Keratinocyte (primary cell): Measurements from ENCODE around the gene ZNF324B.

Experiments used
- EZH2 ChIP-seq: IDR thresholded peaks from one replicate; pipeline ENCODE4 v1.6.1; 2012; ENCODE audit warnings: inconsistent platforms, mild to moderate bottlenecking, low read length, moderate library complexity
- TF ChIP-seq, protein P1 (sequence below), 3 experiments: IDR thresholded peaks in 1 of 3; conservative IDR thresholded peaks in 1 of 3; optimal IDR thresholded peaks in 1 of 3; 2 replicates in 2 of 3; 3 replicates in 1 of 3; pipeline versions ENCODE3 to v1.5.1; 2011; ENCODE audit warnings: low read length in 3 of 3, mild to moderate bottlenecking in 3 of 3, moderate library complexity in 2 of 3, control low read depth in 1 of 3, inconsistent platforms in 1 of 3; ENCODE audit not compliant: insufficient read depth in 2 of 3; ENCODE audit errors: extremely low read depth in 1 of 3

DNA sequence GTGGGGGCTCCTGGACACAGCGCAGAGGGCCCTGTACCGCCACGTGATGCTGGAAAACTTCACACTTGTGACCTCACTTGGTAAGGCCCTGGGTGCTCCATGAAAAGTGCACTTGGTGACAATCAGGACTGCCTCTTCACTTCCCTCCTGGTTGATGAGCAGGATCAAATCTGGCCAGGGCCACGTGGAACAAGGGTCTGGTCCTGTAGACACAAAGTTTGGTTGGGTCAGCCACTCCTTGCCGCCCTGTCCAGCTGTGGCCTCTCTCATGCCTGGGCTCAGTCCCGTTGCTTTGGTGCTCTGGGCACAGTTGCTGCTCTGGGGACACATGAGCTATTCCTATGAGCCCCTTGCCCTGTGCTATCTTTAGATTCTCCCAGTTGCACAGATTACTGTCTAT is 2.3 kb downstream of the ZNF324B start:
- TF ChIP-seq, protein P1, sequence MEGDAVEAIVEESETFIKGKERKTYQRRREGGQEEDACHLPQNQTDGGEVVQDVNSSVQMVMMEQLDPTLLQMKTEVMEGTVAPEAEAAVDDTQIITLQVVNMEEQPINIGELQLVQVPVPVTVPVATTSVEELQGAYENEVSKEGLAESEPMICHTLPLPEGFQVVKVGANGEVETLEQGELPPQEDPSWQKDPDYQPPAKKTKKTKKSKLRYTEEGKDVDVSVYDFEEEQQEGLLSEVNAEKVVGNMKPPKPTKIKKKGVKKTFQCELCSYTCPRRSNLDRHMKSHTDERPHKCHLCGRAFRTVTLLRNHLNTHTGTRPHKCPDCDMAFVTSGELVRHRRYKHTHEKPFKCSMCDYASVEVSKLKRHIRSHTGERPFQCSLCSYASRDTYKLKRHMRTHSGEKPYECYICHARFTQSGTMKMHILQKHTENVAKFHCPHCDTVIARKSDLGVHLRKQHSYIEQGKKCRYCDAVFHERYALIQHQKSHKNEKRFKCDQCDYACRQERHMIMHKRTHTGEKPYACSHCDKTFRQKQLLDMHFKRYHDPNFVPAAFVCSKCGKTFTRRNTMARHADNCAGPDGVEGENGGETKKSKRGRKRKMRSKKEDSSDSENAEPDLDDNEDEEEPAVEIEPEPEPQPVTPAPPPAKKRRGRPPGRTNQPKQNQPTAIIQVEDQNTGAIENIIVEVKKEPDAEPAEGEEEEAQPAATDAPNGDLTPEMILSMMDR (optimal IDR thresholded peaks at IDR 0.05 in 1 of 3, IDR thresholded peaks at IDR 0.05 in 1 of 3, conservative IDR thresholded peaks at IDR 0.05 in 1 of 3; ENCODE audit: extremely low read depth in 1 of 3, insufficient read depth in 2 of 3, low read length in 3 of 3) = no peak
- TF ChIP-seq EZH2 = no peak
